Measurements from ENCODE around the gene TLDC2. TPM values are rescaled to one million over a fixed set of nuclear protein-coding genes. Genes with fewer than 3 reads are reported as not detected.

TLDC2 gene
- total RNA-seq, 1 donor from 2014 or later = not detected

DNA sequence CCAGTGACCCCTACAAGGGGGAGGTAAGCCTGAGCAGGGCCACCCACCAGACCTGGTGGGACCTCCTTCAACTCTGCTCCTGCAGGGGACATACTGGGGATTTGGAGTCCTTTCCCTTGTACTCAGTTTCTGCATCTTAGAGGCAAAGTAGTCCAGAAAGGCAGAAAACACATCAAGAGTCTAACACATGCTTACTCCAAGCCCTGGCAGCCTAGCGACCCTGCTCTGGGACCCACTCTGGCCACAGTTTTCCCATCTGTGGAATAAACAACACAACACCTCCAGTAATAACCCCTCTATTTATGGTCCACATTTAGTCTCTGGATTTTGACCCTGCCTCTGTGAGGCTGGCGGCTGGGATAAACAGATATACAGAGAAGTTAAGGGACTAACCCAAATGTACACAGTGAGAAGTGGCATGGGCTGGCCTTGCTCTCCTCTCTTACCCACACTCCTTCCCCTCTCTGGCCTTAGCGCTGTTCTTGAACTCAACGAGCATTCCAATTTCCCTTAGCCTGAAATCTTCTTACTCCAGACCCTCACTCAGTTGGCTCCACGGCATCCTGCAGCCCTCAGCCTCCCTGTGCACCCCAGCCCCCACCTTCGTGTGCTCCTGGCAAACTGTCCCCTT lies 16.1 kb upstream of the TLDC2 start:
- Histone ChIP-seq H3K4me1 (peaks cover 12 to 38% of the 10 kb centered on the region in 2 donors), H3K36me3 (no peaks in the 10 kb centered on the region)

DNA sequence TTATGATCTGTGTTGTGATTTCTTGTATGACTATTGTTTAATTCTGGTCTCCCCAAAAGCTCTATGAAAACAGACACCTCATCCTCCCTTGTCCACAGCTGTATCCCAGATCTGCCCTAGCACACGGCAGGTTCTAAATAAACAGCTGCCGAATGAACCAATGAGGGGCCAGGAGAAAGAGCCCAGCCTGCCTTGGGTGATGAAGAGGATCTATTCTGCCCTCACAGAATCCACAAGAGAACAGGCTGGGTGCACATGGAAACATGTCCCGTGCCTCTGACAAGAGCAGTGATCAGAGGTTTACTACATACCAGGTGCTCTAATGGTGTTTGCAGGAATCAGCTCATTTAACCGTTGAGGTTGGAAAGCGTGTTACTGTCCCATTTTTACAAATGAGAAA lies 15.6 kb upstream of the TLDC2 start:
- no peak overlapping the region for H3K4me3 ChIP-seq
- TF ChIP-seq, protein P1, sequence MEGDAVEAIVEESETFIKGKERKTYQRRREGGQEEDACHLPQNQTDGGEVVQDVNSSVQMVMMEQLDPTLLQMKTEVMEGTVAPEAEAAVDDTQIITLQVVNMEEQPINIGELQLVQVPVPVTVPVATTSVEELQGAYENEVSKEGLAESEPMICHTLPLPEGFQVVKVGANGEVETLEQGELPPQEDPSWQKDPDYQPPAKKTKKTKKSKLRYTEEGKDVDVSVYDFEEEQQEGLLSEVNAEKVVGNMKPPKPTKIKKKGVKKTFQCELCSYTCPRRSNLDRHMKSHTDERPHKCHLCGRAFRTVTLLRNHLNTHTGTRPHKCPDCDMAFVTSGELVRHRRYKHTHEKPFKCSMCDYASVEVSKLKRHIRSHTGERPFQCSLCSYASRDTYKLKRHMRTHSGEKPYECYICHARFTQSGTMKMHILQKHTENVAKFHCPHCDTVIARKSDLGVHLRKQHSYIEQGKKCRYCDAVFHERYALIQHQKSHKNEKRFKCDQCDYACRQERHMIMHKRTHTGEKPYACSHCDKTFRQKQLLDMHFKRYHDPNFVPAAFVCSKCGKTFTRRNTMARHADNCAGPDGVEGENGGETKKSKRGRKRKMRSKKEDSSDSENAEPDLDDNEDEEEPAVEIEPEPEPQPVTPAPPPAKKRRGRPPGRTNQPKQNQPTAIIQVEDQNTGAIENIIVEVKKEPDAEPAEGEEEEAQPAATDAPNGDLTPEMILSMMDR (IDR thresholded peaks at IDR 0.05) = no peak
- H3K4me1 ChIP-seq = peaks cover 11 to 34% of the 10 kb centered on the region in 2 donors
- no peaks in the 10 kb centered on the region for H3K9me3 ChIP-seq
- peak overlapping the region; percentile 91 for H3K27ac ChIP-seq
- intact Hi-C loops (cut with DNase I) = loop anchor here (5.0 kb wide), 2 partner anchors 58 to 193 kb away; no protein-coding TSS in a partner anchor
- no peaks in the 10 kb centered on the region for H3K27me3 ChIP-seq
- H3K36me3 ChIP-seq = no peaks in the 10 kb centered on the region
- no peak for DNase-seq (ENCODE audit: low spot score in 2 of 2)

More for the DNA sequence above, 16.1 kb upstream of the TLDC2 start:
- Histone ChIP-seq H3K27ac (peak overlapping the region; percentile 91), H3K27me3 (no peaks in the 10 kb centered on the region), H3K4me3 (no peak overlapping the region), H3K9me3 (no peaks in the 10 kb centered on the region)
- no peak for DNase-seq (ENCODE audit: low spot score in 2 of 2)
- intact Hi-C loops (cut with DNase I) = loop anchor here (5.0 kb wide), 2 partner anchors 58 to 193 kb away; no protein-coding TSS in a partner anchor
- TF ChIP-seq, protein P1 (IDR thresholded peaks at IDR 0.05) = no peak

DNA sequence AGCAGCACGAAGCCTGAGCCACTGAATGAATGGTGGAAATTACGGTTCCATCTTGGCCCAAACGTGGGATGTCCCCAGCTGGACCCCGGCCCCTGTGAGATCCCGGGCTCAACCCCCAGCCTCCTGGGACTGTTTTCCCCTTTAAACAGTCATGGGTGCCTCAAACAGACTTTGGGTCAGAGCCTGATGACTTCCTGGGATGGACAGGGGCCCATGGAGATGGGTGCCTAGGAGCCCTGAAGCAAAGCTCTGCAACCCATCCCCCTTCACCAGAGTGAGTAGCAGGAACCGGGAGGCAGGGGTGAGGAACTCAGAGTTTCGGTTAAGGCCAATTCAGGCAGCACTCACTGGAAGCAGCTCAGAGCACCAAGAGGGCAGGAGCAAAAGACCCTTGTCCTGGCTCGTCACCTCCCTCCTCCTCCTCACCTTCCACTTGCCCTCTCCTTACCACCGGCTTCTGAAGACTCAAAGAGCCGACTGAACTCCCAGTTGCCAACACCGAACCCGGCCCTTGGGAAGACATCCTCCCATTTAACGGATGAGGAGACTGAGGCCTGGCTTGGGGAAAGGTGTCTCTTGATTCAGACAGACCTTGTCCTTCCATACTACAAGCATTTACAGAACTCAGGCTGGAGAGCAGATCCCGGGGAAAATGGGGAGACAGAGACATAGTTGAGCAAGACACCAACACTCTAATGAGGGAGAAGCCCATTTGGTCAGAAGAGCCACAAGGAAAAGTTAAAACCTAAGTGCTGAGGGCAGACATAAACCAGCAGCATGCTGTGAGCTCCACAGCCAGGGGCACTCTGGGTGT lies 14.9 kb upstream of the TLDC2 start:
- no peaks in the 10 kb centered on the region for H3K27me3 ChIP-seq
- peak overlapping the region; percentile 91 for H3K27ac ChIP-seq
- peak overlapping the region; percentile 79 to 92 for H3K4me3 ChIP-seq
- no peaks in the 10 kb centered on the region for H3K36me3 ChIP-seq
- H3K4me1 ChIP-seq = peaks cover 8 to 27% of the 10 kb centered on the region in 2 donors
- TF ChIP-seq, protein P1 (IDR thresholded peaks at IDR 0.05) = no peak
- DNase-seq (ENCODE audit: low spot score in 2 of 2) = no peak
- no peaks in the 10 kb centered on the region for H3K9me3 ChIP-seq
- intact Hi-C loops (cut with DNase I) = loop anchor here (5.0 kb wide), 2 partner anchors 59 to 194 kb away; no protein-coding TSS in a partner anchor

DNA sequence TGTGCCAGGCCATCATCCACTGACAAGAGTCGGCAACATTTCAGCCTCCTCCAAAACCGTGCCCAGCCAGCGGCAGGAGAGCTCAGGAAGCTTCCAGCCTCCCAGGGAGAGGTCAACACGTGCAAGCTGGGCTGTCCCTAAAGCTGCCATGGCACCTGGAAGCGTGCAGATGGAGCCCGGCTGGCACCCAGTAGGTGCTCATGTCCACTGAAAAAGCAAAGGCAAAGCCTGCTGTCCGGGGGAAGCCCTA lies 14.4 kb upstream of the TLDC2 start:
- Histone ChIP-seq H3K4me3 (peak overlapping the region; percentile 79 to 92), H3K27ac (peak overlapping the region; percentile 91), H3K36me3 (no peaks in the 10 kb centered on the region), H3K27me3 (no peaks in the 10 kb centered on the region), H3K4me1 (peaks cover 4 to 22% of the 10 kb centered on the region in 2 donors), H3K9me3 (no peaks in the 10 kb centered on the region)
- TF ChIP-seq, protein P1 (IDR thresholded peaks at IDR 0.05) = no peak
- intact Hi-C loops (cut with DNase I) = loop anchor here (5.0 kb wide), 2 partner anchors 59 to 194 kb away; no protein-coding TSS in a partner anchor
- DNase-seq (ENCODE audit: low spot score in 2 of 2) = no peak

DNA sequence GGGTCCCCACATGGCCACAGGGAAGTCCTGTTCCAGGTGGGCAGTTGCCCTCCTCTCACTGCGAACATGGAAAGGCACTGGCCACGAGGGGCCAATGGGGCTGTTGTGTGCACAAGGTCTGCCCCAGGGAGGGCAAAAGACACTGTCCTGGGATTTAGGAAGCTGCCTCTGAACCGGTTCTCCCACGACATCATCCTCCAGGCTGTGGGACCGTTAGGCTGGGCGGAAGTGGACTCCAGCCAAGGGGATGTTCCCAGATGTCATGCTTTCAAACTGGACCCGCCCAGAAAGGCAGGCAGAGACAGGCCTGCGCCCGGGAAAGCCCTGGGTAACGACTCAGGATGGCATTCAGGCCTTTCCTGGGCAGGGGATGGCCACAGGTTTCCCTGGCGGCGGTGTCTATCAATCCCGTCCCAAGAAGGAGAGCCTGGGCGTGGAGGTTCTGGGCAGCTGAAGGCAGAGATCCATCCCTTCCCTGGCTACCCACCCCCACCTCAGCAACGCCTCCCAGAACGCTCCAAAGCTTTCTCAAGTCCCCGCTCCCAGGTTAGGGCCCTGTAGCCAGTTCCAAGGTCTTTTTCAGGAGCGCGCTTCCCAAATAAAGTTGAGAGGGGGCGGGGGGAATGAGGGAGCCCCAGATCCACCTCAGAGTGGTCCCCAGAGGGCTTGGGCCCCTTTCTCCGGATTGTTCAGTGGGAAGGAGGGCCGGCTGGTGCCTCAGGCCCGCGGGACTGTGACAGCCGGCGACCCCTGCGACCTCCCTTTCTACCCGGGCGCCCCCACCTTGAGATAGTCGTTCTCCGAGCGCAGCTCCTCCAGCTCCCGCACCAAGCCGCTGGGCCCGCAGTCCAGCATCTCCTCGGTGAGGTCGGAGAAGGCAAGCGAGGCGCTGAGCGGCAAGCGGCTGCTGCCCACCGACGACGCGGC lies 13.8 kb upstream of the TLDC2 start:
- peak; percentile 53 to 91 for DNase-seq (ENCODE audit: low spot score in 2 of 2)
- intact Hi-C loops (cut with DNase I) = loop anchor here (1.0 to 5.0 kb wide), 4 partner anchors 15 to 195 kb away; no protein-coding TSS in a partner anchor
- no peaks in the 10 kb centered on the region for H3K27me3 ChIP-seq

More for the DNA sequence above, 13.8 kb upstream of the TLDC2 start:
- H3K9me3 ChIP-seq = no peaks in the 10 kb centered on the region
- no peaks in the 10 kb centered on the region for H3K36me3 ChIP-seq
- H3K4me1 ChIP-seq = peaks cover 4 to 16% of the 10 kb centered on the region in 2 donors
- peak overlapping the region; percentile 79 to 92 for H3K4me3 ChIP-seq
- TF ChIP-seq, protein P1 (IDR thresholded peaks at IDR 0.05) = no peak
- peak overlapping the region; percentile 91 for H3K27ac ChIP-seq
